SJSA1 (cell line): Measurements from ENCODE around the gene KPNA5. TPM values are rescaled to one million over a fixed set of nuclear protein-coding genes. Genes with fewer than 3 reads are reported as not detected.

Source experiments
- DNase-seq, 2 experiments: peaks; one replicate each; pipeline ENCODE4 v3.0.0-alpha.2; 2015 to 2020; ENCODE audit warnings: low spot score in 2 of 2, low read depth in 1 of 2
- H3K27ac ChIP-seq: fragments of 250-450 bp; sonication (Bioruptor Pico); 2 replicates; pipeline ENCODE4 v1.5.1; 2020; ENCODE audit warnings: mild to moderate bottlenecking, moderate library complexity
- H3K27me3 ChIP-seq: fragments of 250-450 bp; sonication (Bioruptor Pico); replicated peaks from 2 replicates; pipeline ENCODE4 v1.5.1; 2020; ENCODE audit warnings: mild to moderate bottlenecking, moderate library complexity
- H3K36me3 ChIP-seq: fragments of 250-450 bp; sonication (Bioruptor Pico); 2 replicates; pipeline ENCODE4 v1.5.1; 2020; ENCODE audit warnings: mild to moderate bottlenecking
- H3K4me1 ChIP-seq: fragments of 250-450 bp; sonication (Bioruptor Pico); replicated peaks from 2 replicates; pipeline ENCODE4 v1.6.1; 2021; ENCODE audit warnings: mild to moderate bottlenecking
- H3K4me3 ChIP-seq: fragments of 250-450 bp; sonication (Bioruptor Pico); 2 replicates; pipeline ENCODE4 v1.5.1; 2020; ENCODE audit warnings: mild to moderate bottlenecking
- H3K9me3 ChIP-seq: fragments of 250-450 bp; sonication (Bioruptor Pico); replicated peaks from 2 replicates; pipeline ENCODE4 v1.5.1; 2020; ENCODE audit warnings: mild to moderate bottlenecking
- total RNA-seq: library from RNA; depleted of rRNA; stranded (reverse); fragments of >200 nt; shearing (Covaris generic); gene quantifications from 2 replicates; pipeline ENCODE4 v1.2.3, GENCODE V29; 2014; rRNA removed

KPNA5 gene
- total RNA-seq, 1 experiment from 2014 or later, result 7.3 TPM

DNA sequence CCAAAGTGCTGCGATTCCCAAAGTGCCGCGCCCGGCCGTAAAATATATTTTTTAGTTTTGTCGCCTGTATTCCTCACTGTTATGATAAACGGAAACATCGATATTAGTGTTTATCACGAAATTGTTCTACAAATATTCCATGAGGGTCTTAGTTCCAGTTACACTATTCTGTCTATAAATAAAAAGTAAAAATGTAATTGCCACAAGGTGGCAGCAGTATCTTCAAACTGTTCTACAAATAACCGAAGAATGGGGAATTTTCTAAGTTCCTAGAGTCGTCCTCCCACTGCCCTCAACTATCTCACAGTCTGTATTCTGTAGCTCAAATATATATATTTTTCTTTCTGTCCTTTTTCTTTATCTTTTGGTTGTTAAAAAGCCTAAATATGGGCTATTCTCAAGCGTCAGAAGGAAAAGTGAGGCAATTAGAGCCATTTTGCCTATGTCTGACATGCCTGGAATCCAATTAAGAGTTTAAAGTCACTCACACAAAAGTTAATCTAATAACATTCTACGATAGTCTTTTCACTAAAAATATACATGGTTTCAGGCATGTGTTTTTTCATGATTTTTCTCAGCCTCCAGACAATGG, 98.7 kb downstream of the KPNA5 start:
- Histone ChIP-seq H3K27ac (no peak overlapping the region), H3K4me1 (no peaks in the 10 kb centered on the region), H3K36me3 (no peaks in the 10 kb centered on the region), H3K4me3 (no peak overlapping the region), H3K9me3 (no peaks in the 10 kb centered on the region), H3K27me3 (no peaks in the 10 kb centered on the region)
- peak in 1 of 2 experiments; percentile 22 for DNase-seq

DNA sequence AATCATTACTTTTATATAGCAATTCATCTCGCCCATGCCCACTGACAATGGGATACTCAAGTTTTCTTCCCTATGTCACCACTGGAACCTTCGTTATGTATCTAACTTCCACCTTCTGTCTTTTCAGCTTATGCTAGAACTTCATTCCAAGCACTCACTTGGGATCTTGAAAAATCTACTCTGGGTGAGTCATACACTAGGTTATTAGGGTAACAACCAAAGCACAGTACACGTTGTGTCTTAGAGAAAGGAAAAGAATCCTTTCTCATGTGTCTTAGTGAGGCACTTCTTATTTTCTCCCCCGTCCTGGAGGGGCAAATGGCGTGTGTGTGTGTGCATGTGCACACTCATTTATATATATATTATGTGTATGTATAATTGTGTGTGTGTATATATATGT, 102.8 kb downstream of the KPNA5 start:
- Histone ChIP-seq H3K4me1 (no peaks in the 10 kb centered on the region), H3K4me3 (no peak overlapping the region), H3K9me3 (no peaks in the 10 kb centered on the region), H3K36me3 (no peaks in the 10 kb centered on the region), H3K27me3 (no peaks in the 10 kb centered on the region; the same call in 1 of the 2 replicates), H3K27ac (no peak overlapping the region)
- no peak for DNase-seq

Other genes starting within 250 kb of the KPNA5 start
- gene CALHM6, start 219.8 kb upstream of the KPNA5 start, total RNA-seq, result not detected in 2 replicates
- 6.2 and 7.2 TPM in 2 replicates for gene CALHM5, start 169.6 kb upstream of the KPNA5 start, total RNA-seq
- gene TRAPPC3L, start 135.5 kb upstream of the KPNA5 start, total RNA-seq, result 0.06 TPM in 1 of 2 replicates, not detected in the other
- not detected in 2 replicates for gene CALHM4, start 127.5 kb upstream of the KPNA5 start, total RNA-seq
- gene RWDD1, start 109.7 kb upstream of the KPNA5 start, total RNA-seq, result 66.2 and 93.5 TPM in 2 replicates
- gene RSPH4A, start 64.7 kb upstream of the KPNA5 start, total RNA-seq, result 0.05 TPM in 1 of 2 replicates, not detected in the other
- gene ZUP1, start 12.4 kb upstream of the KPNA5 start, total RNA-seq, result 7.2 and 19.7 TPM in 2 replicates
- not detected in 2 replicates for gene FAM162B, start 84.5 kb downstream of the KPNA5 start, total RNA-seq
- gene GPRC6A, start 147.9 kb downstream of the KPNA5 start, total RNA-seq, result not detected in 2 replicates
- not detected in 2 replicates for gene RFX6, start 196.0 kb downstream of the KPNA5 start, total RNA-seq